ENCODE data around the gene NPTN.
A peak's percentile ranks its signal among the peaks of the same experiment; 100 is the strongest.

The NPTN gene

DNA sequence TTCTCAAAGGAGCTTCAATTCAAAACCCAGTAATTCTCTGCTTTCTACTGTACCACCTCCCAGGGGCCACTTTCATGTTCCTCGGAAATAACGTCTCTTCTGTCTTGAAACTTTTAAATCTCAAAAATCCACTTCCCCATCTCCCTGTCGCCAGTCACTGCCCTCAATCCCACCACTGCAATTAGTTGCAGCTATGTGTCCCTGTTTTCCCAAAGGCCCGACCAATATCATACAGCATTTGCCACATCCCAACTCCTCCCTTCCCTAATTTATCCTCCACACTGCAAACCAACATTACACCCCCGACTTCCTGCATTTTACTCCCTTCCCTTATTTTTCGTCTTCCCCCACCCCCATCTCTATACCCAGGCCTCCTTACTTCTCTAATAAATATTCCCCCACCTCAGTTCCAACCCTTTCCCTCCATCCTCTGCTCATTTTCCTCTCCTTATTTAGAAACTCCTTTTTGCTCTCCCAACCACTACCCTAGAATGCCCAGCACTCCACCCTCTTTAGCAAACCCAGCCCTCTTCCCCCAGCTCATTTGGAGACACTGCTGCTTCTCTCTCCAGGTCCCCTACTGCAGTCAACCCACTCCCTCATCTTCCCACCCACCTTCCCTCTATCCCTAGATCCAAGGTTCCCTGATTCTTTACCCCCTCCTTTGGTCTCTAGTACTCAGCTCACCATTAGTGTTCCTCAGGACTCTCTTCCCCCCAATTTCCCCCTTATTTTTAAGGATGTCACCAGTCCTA lies 1.1 kb downstream of the NPTN start:
- no peak for DNase-seq

DNA sequence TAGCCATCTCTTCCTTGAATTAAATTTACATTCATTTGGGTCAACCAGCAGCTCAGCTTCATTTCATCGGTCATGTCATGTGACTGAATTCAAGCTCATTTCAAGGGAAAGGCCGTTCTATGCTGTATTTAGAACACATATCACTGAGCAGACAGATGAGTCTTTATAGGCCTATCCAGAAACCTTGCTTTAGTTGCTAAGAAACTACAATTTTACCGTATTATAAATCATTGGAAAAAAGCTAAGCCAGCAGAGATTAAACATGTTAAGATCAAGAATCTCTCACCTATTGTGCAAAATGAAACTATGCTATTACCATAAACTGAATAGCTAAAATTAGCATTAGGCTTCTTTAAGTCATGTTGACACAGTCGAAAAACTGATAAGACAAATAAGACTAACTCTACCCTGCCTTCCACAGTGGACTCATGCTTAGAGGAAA lies 2.2 kb downstream of the NPTN start:
- no peak for DNase-seq

DNA sequence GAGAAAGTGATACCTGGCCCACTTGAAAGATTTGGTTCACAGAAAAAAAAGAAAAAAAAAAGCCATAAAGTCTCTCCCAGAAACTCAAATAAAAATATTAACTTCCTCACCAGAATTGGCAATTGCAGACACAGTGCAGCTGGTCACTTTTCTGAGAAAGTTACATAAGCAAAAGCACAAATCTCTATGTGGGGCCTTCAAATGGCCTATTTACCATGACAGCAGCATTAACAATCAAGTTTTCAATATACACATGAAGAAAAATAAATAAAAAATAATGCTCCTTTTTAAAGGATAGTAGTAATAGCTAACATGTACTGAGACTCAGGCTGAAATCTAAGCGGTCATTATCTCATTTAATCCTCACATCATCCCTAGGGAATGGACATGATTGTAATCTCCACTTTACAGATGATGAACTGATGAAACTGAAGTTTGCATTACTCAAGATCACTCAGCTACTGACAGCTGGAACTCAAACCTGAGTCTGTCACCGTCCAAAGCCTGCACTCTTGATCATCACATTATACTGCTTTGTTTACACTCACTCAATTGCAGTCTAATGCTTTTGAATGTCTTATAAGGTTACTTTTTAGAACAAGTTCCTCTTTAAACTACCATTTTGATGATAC lies 3.3 kb downstream of the NPTN start:
- DNase-seq: no peak

DNA sequence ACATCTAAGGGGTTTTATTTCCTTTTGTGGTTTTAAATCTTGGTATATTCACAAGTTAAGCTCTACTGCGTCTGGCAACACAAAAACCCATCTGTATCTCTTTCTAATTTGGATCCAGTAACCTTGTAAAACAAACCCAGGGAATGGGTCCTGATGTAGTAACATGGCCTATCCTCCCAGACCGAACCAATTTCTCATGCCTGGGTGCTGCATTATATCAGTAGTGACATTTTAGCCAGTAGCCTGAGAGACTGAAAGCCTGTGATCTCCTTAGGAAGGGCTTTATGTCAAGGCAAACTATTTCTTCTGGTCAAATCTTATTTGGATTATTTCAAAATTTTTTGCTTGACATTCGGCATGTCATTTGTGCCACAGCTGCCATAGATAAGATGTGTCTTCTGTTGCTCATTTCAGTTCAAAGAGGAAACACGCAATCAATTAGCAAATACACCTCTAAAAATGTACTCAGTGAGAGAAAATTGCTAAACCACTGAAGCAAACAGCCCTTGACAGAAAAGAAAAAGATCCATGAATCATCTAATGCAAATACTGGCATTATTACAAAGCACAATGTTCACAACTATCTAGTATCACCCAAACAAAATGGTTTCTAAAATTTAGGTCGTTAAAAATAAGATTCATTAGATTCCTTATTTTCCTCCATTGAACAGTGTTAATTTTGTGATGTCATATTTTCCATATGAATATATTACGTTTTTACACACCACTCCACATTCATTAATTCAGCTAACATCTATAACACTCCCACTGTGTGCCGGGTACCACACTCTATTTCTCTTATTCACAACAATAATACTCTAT lies 4.0 kb downstream of the NPTN start:
- no peak for DNase-seq

DNA sequence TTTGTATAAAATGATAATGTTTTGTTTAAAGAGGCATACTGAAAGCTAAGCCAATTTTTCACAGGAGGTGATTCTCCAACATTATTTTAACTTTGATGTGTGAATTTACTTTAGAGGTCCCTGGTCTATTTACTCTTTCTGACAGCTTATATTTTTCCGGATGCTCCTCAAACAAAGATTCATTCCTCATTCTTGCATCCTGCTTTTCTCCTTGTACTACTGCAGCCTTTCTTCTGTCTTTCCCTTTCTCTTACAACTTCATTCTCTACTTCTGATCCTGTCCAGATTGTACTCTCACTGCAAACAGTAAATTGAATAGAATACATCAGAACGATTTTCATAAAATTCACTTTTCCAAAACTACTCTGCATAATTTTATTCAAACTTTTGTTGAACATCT lies 5.1 kb downstream of the NPTN start:
- DNase-seq: no peak

DNA sequence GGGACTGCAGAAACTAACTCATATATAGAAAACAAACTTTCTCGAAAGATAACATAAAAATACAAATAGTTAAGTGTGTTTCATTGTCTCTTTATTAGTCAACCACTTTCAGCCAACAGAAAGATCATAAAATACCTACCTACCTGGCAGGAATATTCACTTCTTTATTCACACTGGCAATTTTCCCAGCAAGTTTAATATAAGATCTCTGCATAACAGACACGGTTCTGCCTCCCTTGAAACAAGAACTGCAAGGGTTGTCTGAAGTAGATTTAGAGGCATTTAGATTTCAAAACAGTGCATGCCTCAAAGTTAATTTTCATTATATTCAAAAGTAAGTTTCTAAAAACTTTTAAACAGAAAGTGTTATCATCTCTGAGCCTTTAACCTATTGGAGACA lies 7.1 kb downstream of the NPTN start:
- DNase-seq: no peak

DNA sequence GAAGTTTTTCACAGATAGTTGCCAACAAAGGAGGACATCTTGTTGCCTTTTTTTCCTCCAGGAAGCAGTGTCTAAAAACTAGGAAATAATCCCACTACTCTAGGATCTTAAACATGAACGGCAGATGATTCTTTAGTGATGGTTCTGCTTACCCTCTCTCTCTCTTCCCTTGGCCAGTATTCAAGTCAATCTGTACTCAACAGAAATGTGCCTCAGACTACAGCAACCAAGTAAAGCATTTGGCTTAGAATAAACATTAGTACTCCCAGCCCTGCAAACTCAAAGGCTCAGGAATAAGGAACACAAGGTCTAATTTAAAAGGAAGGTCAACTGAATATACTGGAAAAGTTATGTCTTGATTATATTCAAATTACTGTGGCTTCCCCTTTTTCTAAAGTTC lies 8.7 kb downstream of the NPTN start:
- DNase-seq: no peak

DNA sequence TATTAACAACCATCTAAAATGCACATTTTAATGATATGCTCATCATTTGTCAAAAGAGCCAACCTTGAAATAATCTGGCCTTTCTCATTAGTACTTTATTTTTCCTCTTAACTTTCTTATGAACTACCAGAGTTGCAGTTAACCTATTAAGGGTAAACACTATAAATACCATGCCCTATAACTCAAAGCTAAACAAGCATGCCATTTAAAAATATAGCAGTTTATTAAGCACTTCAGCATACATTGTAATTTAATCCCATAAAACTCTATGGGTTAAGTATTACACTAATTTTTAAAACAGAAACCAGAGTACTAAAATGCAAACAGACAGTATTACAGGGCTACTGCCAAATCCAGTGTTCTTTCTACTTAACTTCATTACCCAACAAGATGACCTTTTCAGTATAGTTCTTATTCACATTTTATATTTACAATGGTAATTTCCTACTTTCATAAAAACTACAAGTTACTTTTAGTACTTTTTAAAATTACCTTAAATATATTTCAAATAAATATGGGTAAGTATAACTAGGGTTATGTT lies 11.8 kb downstream of the NPTN start:
- no peak for DNase-seq

DNA sequence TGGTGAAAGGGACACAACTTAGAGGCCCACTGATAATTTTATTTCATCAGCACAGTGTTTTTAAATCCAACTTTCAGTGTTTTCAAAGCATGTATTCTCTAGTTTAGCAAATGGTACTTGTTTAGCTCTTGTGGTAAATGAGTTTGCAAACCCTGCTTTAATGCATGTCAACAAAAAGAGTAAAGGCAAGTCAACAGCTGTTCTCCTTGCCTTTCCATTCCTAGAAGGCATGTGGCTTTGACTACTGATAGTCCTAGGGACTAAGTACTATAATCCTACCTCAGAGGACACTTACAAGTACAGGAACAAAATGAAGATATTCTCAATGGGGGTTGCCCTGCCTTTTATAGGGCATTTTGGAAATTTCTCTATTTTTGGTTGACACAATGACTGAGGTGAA lies 13.1 kb downstream of the NPTN start:
- no peak for DNase-seq

DNA sequence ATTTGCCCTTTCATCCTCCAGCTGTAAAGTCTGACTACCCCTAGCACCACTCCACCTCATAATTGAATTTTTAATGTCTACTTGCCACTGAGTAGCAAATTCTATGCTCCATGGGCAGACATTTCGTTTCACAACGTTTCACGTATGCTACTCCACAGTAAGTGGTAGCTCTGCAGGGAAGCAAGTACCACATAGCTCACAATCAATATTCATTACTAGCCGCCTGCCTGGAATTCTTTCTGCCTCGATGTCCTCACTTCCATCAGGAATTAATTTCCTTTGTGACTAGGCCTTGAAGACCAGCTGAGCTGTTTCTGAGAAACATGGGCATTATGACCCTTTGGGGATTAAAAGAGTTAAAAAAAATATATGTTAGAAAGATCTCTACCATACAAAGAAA lies 15.3 kb downstream of the NPTN start:
- DNase-seq: no peak

DNA sequence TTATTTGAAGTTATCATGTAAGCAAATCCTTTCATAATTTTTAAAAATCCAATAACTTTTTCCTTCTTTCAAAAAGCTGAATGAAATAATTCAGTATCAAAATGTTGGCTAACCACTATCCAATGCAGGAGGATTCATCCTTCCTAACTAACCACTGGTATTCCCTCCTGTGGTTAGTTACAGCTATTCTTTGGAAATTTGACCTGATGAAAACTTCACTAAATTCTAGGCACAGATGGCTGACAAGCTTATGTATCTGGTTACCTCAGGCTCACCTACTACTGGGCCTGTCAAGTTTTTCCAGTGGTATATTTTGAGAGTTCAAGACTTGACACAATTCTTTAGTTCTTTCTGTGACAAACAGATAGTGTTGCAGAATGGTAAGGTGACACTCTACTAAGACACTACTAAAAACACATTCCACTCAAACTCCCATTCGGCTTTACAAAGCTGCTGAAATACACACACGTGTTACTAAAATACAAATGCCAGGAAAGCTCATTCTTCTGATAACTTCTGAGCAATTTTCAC lies 15.8 kb downstream of the NPTN start:
- DNase-seq: no peak

DNA sequence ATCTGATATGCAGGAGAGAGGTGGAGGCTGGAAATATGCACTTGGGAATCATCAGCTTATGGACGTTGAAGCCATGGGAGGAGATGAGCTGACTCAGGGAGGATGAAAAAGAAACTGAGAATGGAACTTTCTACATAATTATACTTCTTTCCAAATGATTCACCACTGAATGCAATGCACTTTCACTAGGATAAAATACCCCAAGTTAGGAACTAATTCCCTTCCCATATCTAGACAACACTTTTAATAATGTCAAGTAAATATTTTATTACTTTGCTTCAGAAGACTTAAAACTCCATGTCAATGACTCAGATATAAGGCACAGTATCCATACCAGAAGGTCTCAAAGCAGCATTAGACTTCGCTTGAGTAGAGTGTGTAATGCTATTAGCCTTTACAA lies 24.2 kb downstream of the NPTN start:
- DNase-seq: no peak

DNA sequence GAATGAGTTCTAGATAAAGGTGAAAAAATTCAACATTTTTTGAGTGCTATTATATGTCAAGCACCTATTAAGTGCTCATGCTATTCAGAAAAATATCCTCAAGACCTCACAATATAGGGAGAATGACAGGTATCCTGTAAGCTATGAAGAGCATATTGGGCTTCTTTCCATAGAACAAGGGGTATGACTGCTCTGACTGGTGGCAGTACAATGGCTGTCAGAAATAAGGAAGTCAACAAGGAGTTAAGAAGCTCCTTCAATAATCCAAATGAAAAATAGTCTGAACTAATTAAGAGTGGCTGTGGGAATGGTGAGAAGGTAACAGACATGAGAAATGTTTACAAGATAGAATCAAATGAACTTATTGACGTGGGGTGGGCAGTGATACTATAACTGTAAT lies 24.7 kb downstream of the NPTN start:
- no peak for DNase-seq

DNA sequence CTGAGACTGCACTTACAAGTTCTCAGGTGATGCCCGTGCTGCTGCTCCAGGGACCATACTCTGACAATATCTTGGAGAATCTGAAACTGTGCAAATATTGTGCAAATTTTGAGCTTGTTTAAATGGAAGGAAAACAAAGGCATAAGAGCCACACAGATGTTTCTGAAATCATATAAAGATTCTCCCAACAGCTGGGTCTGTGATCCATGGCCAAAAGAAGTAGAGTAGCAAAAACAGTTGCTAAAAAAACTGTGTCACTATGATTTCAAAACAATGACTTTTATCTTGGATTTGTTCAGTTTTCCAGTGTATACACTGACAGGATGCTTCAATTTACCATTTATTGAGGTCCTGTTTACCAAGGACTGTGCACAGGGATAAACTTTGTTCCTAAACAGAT lies 25.3 kb downstream of the NPTN start:
- no peak for DNase-seq

DNA sequence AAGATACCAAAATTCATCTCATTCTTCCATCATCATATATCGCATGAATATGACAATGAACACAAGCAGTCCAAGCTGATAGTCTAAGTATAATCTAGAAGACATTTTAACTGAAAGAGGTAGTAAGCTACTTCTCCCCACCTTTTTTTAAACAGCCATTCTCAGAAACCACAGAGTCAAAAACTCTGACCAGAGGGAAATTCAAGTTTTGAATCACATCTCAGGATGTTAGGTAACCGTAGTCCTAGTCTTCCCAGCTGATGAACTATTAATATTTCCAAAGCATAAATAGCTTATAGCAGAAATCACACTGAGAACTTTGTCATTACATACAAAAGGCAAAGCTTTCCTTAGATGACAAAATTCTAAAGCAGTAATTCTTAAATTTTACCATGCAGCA lies 25.8 kb downstream of the NPTN start:
- DNase-seq: no peak

DNA sequence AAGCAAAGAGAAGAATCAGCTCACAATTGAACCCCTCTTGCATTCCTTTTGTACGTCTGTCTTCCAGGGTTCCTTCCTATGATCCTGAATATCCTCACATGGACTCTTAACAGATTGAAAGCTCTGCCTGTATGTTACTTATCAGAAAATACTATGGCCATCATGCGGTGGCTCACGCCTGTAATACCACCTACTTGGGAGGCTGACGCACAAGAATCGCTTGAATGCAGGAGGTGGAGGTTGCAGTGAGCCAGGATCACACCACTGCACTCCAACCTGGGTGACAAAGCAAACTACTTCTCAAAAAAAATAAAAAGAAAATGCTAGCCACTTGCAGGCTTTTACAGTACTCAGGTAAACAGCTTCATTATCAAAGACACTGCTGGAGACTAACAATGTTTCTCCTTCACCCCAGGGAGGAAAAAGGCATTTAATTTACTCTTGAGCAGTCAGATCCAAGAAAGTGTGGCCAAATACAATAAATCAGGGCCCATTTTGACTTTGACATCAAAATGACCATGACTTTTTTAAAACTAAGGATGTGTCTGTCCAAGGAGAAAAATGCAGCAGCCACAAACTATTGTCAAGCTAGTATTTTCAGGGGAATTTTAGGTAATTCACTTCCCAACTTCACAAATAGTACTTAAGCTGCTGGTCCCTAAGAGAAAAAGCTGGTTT lies 27.3 kb downstream of the NPTN start:
- DNase-seq: peak in 1 of 2 experiments; percentile 20

DNA sequence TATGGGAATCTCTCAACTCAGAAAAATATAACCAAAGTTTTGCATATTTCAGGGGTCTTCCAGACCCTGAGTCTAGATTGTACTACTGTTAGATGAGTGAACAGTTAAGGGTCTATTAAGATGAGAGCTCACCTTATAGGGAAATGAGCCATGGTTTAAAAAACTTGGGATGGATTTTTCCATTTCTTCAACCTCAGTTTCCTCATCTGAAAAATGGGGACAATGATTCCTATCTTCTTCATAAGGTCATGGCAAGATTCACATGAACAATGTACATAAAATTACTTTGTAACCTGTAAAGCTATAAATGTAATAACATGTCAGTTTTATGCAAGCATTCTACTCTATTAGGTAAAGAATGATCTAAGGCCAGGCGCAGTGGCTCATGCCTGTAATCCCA lies 28.7 kb downstream of the NPTN start:
- DNase-seq: no peak

DNA sequence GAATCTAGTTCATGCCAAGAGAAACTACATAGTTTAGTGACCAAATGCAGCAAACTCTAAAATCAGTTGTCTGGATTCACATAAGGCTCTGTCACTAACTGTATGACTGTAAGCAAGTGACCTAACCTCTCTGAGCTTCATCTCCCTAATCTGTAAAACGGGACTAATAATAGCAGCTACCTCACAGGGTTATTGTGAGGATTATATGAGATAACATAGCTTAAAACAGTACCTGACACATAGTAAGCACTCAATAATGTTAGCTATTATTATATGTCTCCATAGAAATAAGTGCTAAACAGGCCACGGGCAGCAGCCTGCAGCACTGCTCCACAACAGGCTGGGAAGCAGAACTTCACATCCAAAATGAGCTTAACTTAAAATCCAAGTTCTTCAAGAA lies 30.2 kb downstream of the NPTN start:
- no peak for DNase-seq

DNA sequence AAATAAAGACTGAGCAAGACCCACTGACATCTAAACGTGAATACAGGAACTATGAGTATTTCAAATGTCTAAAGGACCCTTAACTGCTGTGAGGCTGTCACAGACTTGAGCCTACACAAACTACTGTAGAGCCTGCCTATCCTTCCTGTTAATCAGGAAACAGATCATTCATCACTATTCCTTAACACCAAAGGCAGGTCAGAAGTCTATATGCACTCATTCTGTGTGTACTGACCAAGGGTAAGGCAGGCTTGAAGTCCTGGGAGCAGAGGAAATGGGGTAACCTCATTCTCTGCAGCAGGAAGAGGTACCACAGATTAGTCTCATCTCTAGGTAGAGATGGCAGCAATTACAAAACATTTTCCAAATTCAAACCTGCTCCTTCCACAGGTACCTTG lies 30.7 kb downstream of the NPTN start:
- DNase-seq: no peak

DNA sequence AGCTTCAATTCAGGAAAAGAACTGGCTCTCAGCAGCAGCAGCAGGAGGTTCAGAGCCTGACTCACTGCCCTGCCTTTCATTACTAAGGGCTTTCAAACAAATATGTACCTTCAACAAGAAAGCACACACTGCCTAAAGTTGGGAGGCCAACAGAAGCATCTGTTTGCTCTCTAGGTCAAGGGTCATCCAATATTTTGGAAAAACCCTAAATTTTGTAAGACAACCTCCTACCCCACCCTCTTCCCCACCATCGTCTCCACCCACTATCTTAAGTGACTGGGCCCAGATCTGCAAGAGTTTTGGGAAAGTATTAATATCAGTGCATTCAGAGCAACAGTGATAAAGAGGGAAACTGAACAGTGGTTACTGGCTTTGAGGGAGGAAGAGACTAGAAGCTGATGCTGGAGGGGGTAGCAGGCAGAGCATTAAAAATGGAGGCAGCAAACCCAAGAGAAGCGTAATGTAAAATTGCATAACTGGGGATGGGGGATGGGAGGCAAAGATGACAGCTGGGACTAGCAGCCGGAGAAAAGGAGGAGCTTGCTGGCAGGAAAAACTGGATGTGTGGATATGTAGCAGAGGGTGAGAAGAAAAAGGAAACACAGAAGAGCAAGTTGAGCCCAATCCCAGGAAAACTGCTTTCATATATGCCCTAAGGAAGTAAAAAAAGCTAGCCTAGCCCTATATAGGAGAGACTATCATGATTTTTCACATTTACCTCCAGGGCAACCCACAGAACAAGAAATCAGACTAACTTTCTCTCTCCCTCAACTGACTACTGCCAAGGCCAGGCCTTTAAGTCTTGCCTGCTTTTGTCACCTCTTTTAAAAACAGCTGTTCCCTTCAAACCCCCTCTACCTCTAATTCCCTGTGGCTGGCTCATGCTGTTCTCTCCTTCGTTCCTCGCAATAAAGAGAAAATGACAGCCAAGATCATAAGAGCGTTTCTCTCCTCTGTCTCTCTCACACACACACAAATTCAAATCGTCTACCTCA lies 31.4 kb downstream of the NPTN start:
- no peak for DNase-seq

Data from NCI-H187 (cell line).